GM23338 (cell line): Measurements from ENCODE around the gene KRTAP2-4. TPM values are rescaled to one million over a fixed set of nuclear protein-coding genes. Genes with fewer than 3 reads are reported as not detected.
"Not testable (repeated sequence)": the region's sequence is repeated elsewhere in the genome, so short reads cannot be mapped to it uniquely, and the experiment has no call there.

ENCODE experiments used
- ATAC-seq: fragments of 200-7000 bp; cut with Tn5 transposase; 3 replicates; pipeline ENCODE4 v1.9.1; 2020
- DNase-seq: peaks from one replicate; pipeline ENCODE4 v3.0.0-alpha.2; 2015; ENCODE audit warnings: low spot score
- H2AFZ ChIP-seq: fragments of 200-600 bp; sonication (generic); 2 replicates; pipeline ENCODE4 v1.8.0; 2016; ENCODE audit warnings: antibody characterized with exemption, mild to moderate bottlenecking, moderate library complexity
- H3F3A ChIP-seq: fragments of 200-600 bp; sonication (generic); replicated peaks from 2 replicates; pipeline ENCODE4 v1.8.0; 2017; ENCODE audit warnings: antibody characterized with exemption, mixed run types, low read depth
- H3K27ac ChIP-seq: fragments of 200-600 bp; sonication (generic); 2 replicates; pipeline ENCODE4 v1.6.1; 2016; ENCODE audit warnings: low read depth
- H3K27me3 ChIP-seq: fragments of 200-600 bp; sonication (generic); 2 replicates; pipeline ENCODE4 v1.8.0; 2016; ENCODE audit warnings: mild to moderate bottlenecking, mixed run types, moderate library complexity; ENCODE audit not compliant: insufficient read depth
- H3K36me3 ChIP-seq: fragments of 200-600 bp; sonication (generic); 2 replicates; pipeline ENCODE4 v1.8.0; 2016; ENCODE audit warnings: mild to moderate bottlenecking; ENCODE audit not compliant: insufficient read depth
- H3K4me1 ChIP-seq: fragments of 200-600 bp; sonication (generic); 2 replicates; pipeline ENCODE4 v1.8.0; 2016; ENCODE audit warnings: mild to moderate bottlenecking, moderate library complexity; ENCODE audit not compliant: insufficient read depth
- H3K4me2 ChIP-seq: fragments of 200-600 bp; sonication (generic); 2 replicates; pipeline ENCODE4 v1.7.1; 2017; ENCODE audit warnings: mixed run types
- H3K4me3 ChIP-seq: fragments of 200-600 bp; sonication (generic); 2 replicates; pipeline ENCODE4 v1.6.1; 2016; ENCODE audit warnings: mixed run types
- H3K79me2 ChIP-seq: fragments of 200-600 bp; sonication (generic); replicated peaks from 2 replicates; pipeline ENCODE4 v1.8.0; 2017; ENCODE audit warnings: mild to moderate bottlenecking; ENCODE audit not compliant: insufficient read depth
- H3K9me2 ChIP-seq: fragments of 200-600 bp; sonication (generic); 2 replicates; pipeline ENCODE4 v1.8.0; 2017; ENCODE audit not compliant: insufficient read depth
- H4K20me1 ChIP-seq: fragments of 200-600 bp; sonication (generic); replicated peaks from 2 replicates; pipeline ENCODE4 v1.8.0; 2017; ENCODE audit warnings: mild to moderate bottlenecking; ENCODE audit not compliant: insufficient read depth
- H3K27ac Mint-ChIP-seq: 2 replicates; pipeline ENCODE4 v1.8.0; 2020; ENCODE audit warnings: inconsistent platforms, mild to moderate bottlenecking, moderate library complexity, mixed read lengths
- H3K27me3 Mint-ChIP-seq: 3 replicates; pipeline ENCODE4 v1.8.0; 2022; ENCODE audit warnings: low read depth, mild to moderate bottlenecking, moderate library complexity, mixed read lengths, inconsistent platforms; ENCODE audit not compliant: insufficient read depth, poor library complexity
- H3K36me3 Mint-ChIP-seq: 3 replicates; pipeline ENCODE4 v1.8.0; 2021; ENCODE audit warnings: low read depth, mild to moderate bottlenecking, inconsistent platforms, moderate library complexity, mixed read lengths
- H3K4me1 Mint-ChIP-seq: 3 replicates; pipeline ENCODE4 v1.8.0; 2020; ENCODE audit warnings: mild to moderate bottlenecking, inconsistent platforms, mixed read lengths
- H3K4me3 Mint-ChIP-seq: 3 replicates; pipeline ENCODE4 v1.8.0; 2021; ENCODE audit warnings: moderate library complexity, mild to moderate bottlenecking, inconsistent platforms, mixed read lengths
- H3K9me3 Mint-ChIP-seq: 3 replicates; pipeline ENCODE4 v1.8.0; 2020; ENCODE audit warnings: moderate library complexity, mild to moderate bottlenecking, inconsistent platforms, mixed read lengths
- EZH2 ChIP-seq: fragments of 200-600 bp; sonication (generic); IDR thresholded peaks from one replicate; pipeline ENCODE4 v1.8.0; 2017; ENCODE audit warnings: antibody characterized with exemption, mild to moderate bottlenecking, low read depth; ENCODE audit not compliant: unreplicated experiment
- JUNB ChIP-seq: IDR thresholded peaks from one replicate; pipeline ENCODE4 v1.6.1; 2016; ENCODE audit warnings: antibody characterized with exemption; ENCODE audit not compliant: unreplicated experiment
- NANOG ChIP-seq: IDR thresholded peaks from 2 replicates; pipeline ENCODE4 v1.6.1; 2016; ENCODE audit warnings: antibody characterized with exemption, borderline replicate concordance
- ZNF114 ChIP-seq: fragments of 250-450 bp; sonication (Bioruptor Pico); IDR thresholded peaks from 2 replicates; pipeline ENCODE4 v1.5.0; 2020; ENCODE audit warnings: mild to moderate bottlenecking, moderate library complexity
- polyA plus RNA-seq: library from polyadenylated mRNA; unstranded; fragments of >200 nt; fragmentation: Nextera tagmentation; extraction: Ambion mirVana; gene quantifications from 2 replicates; pipeline ENCODE4 v1.2.1, GENCODE V29; 2016
- total RNA-seq: library from RNA; depleted of rRNA; stranded (reverse); fragments of >200 nt; shearing (Covaris generic); gene quantifications from 2 replicates; pipeline ENCODE4 v1.2.3, GENCODE V29; 2014
- TF ChIP-seq, protein P1 (sequence below): fragments of 250-450 bp; sonication (Bioruptor Pico); IDR thresholded peaks from 2 replicates; pipeline ENCODE4 v1.5.0; 2020; ENCODE audit warnings: mild to moderate bottlenecking, moderate library complexity
- TF ChIP-seq, protein P2 (sequence below): IDR thresholded peaks from one replicate; pipeline ENCODE4 v1.6.1; 2018; ENCODE audit warnings: antibody characterized with exemption; ENCODE audit not compliant: unreplicated experiment

The KRTAP2-4 gene
- total and polyA plus RNA-seq, 2 experiments from 2014 or later: not detected

- H3K4me1 Mint-ChIP-seq: peaks cover 32% of the 10 kb centered on the region
- H3K27ac ChIP-seq, H3K4me2 ChIP-seq, ATAC-seq, H3K9me3 Mint-ChIP-seq, H3F3A ChIP-seq, H3K36me3 ChIP-seq, H3K36me3 Mint-ChIP-seq, H3K4me3 Mint-ChIP-seq, H3K9me2 ChIP-seq, H3K27ac Mint-ChIP-seq, H4K20me1 ChIP-seq, H3K27me3 Mint-ChIP-seq, H3K4me3 ChIP-seq, H3K4me1 ChIP-seq, H3K79me2 ChIP-seq, H2AFZ ChIP-seq, H3K27me3 ChIP-seq, DNase-seq: not testable (repeated sequence)
These were observed 34.2 kb upstream of the KRTAP2-4 start for GRCh38 chr17:41099682-41100480.

DNA sequence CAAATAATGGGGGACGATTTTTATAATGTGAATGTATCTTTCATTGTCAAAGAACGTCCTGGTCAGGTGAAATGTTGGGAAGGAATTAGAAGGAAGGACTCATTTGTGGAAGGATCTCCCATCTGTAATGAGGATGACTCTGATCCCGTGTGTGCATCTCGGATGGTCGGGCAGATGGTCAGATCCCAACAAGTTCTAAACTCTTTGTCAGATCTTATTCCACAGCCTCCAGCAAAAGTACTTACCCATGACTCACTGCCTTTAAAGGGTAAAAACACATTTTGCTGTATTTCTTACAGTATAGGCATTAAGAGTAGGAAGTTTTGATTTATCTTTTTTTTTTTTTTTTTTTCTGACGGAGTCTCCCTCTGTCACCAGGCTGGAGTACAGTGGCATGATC is 32.8 kb upstream of the KRTAP2-4 start:
- Histone ChIP-seq H3K79me2 (no peaks in the 10 kb centered on the region), H3K4me1 (peaks cover 7% of the 10 kb centered on the region), H3K36me3 (no peaks in the 10 kb centered on the region), H3K9me2 (no peaks in the 10 kb centered on the region), H3K4me3 (no peak overlapping the region), H2AFZ (no peak overlapping the region), H3K4me2 (no peak overlapping the region), H3F3A (no peaks in the 10 kb centered on the region), H3K27ac (no peak overlapping the region), H3K27me3 (no peaks in the 10 kb centered on the region), H4K20me1 (no peaks in the 10 kb centered on the region)
- H3K36me3 Mint-ChIP-seq: peaks cover 11% of the 10 kb centered on the region; the same call in 2 of the 3 replicates
- H3K4me3 Mint-ChIP-seq: no peak overlapping the region
- no peak for ATAC-seq
- no peak overlapping the region for H3K27ac Mint-ChIP-seq
- TF ChIP-seq ZNF114 (CRISPR knock-in tag): no peak
- no peak for TF ChIP-seq NANOG
- no peak for TF ChIP-seq EZH2
- no peak for DNase-seq
- H3K4me1 Mint-ChIP-seq: peaks cover 32% of the 10 kb centered on the region
- H3K9me3 Mint-ChIP-seq: peaks cover 11% of the 10 kb centered on the region; the same call in 2 of the 3 replicates
- peaks cover 2% of the 10 kb centered on the region for H3K27me3 Mint-ChIP-seq

- DNase-seq (no peak), ATAC-seq (no peak)
- Histone ChIP-seq H3K27me3 (no peaks in the 10 kb centered on the region), H2AFZ (no peak within 1 kb of the TSS), H3K36me3 (no peaks in the 10 kb centered on the region), H3F3A (no peaks in the 10 kb centered on the region), H3K79me2 (no peaks in the 10 kb centered on the region), H3K9me2 (no peaks in the 10 kb centered on the region), H3K27ac (no peak within 1 kb of the TSS), H3K4me1 (peaks cover 7% of the 10 kb centered on the region), H3K4me3 (no peak within 1 kb of the TSS), H4K20me1 (no peaks in the 10 kb centered on the region), H3K4me2 (no peak within 1 kb of the TSS)
- Mint-ChIP-seq H3K36me3 (peaks cover 13% of the 10 kb centered on the region; the same call in 2 of the 3 replicates), H3K4me3 (no peak within 1 kb of the TSS), H3K27me3 (peaks cover 2% of the 10 kb centered on the region), H3K4me1 (peaks cover 32% of the 10 kb centered on the region), H3K27ac (no peak within 1 kb of the TSS), H3K9me3 (peaks cover 16% of the 10 kb centered on the region)
- TF ChIP-seq, protein P1, sequence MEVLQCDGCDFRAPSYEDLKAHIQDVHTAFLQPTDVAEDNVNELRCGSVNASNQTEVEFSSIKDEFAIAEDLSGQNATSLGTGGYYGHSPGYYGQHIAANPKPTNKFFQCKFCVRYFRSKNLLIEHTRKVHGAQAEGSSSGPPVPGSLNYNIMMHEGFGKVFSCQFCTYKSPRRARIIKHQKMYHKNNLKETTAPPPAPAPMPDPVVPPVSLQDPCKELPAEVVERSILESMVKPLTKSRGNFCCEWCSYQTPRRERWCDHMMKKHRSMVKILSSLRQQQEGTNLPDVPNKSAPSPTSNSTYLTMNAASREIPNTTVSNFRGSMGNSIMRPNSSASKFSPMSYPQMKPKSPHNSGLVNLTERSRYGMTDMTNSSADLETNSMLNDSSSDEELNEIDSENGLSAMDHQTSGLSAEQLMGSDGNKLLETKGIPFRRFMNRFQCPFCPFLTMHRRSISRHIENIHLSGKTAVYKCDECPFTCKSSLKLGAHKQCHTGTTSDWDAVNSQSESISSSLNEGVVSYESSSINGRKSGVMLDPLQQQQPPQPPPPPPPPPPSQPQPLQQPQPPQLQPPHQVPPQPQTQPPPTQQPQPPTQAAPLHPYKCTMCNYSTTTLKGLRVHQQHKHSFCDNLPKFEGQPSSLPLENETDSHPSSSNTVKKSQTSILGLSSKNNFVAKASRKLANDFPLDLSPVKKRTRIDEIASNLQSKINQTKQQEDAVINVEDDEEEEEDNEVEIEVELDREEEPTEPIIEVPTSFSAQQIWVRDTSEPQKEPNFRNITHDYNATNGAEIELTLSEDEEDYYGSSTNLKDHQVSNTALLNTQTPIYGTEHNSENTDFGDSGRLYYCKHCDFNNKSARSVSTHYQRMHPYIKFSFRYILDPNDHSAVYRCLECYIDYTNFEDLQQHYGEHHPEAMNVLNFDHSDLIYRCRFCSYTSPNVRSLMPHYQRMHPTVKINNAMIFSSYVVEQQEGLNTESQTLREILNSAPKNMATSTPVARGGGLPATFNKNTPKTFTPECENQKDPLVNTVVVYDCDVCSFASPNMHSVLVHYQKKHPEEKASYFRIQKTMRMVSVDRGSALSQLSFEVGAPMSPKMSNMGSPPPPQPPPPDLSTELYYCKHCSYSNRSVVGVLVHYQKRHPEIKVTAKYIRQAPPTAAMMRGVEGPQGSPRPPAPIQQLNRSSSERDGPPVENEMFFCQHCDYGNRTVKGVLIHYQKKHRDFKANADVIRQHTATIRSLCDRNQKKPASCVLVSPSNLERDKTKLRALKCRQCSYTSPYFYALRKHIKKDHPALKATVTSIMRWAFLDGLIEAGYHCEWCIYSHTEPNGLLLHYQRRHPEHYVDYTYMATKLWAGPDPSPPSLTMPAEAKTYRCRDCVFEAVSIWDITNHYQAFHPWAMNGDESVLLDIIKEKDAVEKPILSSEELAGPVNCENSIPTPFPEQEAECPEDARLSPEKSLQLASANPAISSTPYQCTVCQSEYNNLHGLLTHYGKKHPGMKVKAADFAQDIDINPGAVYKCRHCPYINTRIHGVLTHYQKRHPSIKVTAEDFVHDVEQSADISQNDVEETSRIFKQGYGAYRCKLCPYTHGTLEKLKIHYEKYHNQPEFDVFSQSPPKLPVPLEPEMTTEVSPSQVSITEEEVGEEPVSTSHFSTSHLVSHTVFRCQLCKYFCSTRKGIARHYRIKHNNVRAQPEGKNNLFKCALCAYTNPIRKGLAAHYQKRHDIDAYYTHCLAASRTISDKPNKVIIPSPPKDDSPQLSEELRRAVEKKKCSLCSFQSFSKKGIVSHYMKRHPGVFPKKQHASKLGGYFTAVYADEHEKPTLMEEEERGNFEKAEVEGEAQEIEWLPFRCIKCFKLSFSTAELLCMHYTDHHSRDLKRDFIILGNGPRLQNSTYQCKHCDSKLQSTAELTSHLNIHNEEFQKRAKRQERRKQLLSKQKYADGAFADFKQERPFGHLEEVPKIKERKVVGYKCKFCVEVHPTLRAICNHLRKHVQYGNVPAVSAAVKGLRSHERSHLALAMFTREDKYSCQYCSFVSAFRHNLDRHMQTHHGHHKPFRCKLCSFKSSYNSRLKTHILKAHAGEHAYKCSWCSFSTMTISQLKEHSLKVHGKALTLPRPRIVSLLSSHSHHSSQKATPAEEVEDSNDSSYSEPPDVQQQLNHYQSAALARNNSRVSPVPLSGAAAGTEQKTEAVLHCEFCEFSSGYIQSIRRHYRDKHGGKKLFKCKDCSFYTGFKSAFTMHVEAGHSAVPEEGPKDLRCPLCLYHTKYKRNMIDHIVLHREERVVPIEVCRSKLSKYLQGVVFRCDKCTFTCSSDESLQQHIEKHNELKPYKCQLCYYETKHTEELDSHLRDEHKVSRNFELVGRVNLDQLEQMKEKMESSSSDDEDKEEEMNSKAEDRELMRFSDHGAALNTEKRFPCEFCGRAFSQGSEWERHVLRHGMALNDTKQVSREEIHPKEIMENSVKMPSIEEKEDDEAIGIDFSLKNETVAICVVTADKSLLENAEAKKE: no peak
- TF ChIP-seq, protein P2, sequence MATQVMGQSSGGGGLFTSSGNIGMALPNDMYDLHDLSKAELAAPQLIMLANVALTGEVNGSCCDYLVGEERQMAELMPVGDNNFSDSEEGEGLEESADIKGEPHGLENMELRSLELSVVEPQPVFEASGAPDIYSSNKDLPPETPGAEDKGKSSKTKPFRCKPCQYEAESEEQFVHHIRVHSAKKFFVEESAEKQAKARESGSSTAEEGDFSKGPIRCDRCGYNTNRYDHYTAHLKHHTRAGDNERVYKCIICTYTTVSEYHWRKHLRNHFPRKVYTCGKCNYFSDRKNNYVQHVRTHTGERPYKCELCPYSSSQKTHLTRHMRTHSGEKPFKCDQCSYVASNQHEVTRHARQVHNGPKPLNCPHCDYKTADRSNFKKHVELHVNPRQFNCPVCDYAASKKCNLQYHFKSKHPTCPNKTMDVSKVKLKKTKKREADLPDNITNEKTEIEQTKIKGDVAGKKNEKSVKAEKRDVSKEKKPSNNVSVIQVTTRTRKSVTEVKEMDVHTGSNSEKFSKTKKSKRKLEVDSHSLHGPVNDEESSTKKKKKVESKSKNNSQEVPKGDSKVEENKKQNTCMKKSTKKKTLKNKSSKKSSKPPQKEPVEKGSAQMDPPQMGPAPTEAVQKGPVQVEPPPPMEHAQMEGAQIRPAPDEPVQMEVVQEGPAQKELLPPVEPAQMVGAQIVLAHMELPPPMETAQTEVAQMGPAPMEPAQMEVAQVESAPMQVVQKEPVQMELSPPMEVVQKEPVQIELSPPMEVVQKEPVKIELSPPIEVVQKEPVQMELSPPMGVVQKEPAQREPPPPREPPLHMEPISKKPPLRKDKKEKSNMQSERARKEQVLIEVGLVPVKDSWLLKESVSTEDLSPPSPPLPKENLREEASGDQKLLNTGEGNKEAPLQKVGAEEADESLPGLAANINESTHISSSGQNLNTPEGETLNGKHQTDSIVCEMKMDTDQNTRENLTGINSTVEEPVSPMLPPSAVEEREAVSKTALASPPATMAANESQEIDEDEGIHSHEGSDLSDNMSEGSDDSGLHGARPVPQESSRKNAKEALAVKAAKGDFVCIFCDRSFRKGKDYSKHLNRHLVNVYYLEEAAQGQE: no peak
- TF ChIP-seq JUNB: no peak
- no peak for TF ChIP-seq EZH2
These were observed 32.4 kb upstream of the KRTAP2-4 start, which contains the start of gene KRTAP4-8 for GRCh38 chr17:41098042-41098441. KRTAP4-8 (minus strand) TSS chr17:41098142; CDS start chr17:41098084, 58 bp downstream.
